ENCODE data around the gene SERINC5. TPM values are rescaled to one million over a fixed set of nuclear protein-coding genes. Genes with fewer than 3 reads are reported as not detected.
"Not testable (repeated sequence)": the region's sequence is repeated elsewhere in the genome, so short reads cannot be mapped to it uniquely, and the experiment has no call there.

The SERINC5 gene
- total RNA-seq, 2 experiments from 2014 or later = 85.7 to 88.8 TPM

GRCh38 chr5:80136798-80137197 is 119.0 kb downstream of the SERINC5 start:
- ChIA-PET POLR2A (interaction anchor here (0.9 kb wide), 1 partner anchor 119 kb away, joined by 6 read pairs; the partner anchor contains the start of gene SERINC5), CTCF (interaction anchor here (0.7 to 3.7 kb wide), 7 partner anchors 10 to 68 kb away, joined by 3 to 16 read pairs (median 3); no protein-coding TSS in a partner anchor)
- not testable (repeated sequence) for DNase-seq

DNA sequence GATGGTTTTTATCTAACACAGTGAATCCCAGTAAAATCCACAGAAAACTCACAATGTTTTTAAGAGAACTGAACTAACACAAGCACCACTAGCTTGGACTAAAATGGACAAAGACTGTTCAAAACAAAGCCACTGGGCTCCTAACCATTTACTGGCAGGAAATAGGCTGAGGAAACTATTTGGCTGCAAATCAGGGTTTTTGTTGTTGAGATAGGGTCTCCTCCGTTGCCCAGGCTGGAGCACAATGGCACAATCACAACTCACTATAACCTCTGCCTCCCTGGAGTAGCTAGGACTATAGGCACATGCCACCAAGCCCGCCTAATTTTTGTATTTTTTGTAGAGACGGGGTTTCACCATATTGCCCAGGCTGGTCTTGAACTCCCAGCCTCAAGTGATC is 121.0 kb downstream of the SERINC5 start:
- H3K36me3 Mint-ChIP-seq (ENCODE audit: low read depth) = peaks cover 81% of the 10 kb centered on the region
- peak overlapping the region; percentile 98 for H3K27ac Mint-ChIP-seq
- H3K27me3 Mint-ChIP-seq = no peaks in the 10 kb centered on the region
- POLR2A ChIA-PET = no interaction called here
- no peak for DNase-seq
- CTCF ChIA-PET = interaction anchor here (0.6 to 3.7 kb wide), 2 partner anchors 9 to 227 kb away, joined by 4 to 16 read pairs; no protein-coding TSS in a partner anchor
- H3K9me3 Mint-ChIP-seq = peaks cover 26% of the 10 kb centered on the region
- H3K4me3 Mint-ChIP-seq = peak overlapping the region; percentile 61
- peaks cover 81% of the 10 kb centered on the region for H3K4me1 Mint-ChIP-seq

More at GRCh38 chr5:80136798-80137197, 119.0 kb downstream of the SERINC5 start:
- Mint-ChIP-seq H3K9me3 (peaks cover 11% of the 10 kb centered on the region), H3K4me1 (peaks cover 93% of the 10 kb centered on the region), H3K36me3 (ENCODE audit: low read depth) (peaks cover 81% of the 10 kb centered on the region), H3K27ac (peak overlapping the region; percentile 98), H3K4me3 (peak overlapping the region; percentile 61)
- not testable (repeated sequence) for H3K27me3 Mint-ChIP-seq

DNA sequence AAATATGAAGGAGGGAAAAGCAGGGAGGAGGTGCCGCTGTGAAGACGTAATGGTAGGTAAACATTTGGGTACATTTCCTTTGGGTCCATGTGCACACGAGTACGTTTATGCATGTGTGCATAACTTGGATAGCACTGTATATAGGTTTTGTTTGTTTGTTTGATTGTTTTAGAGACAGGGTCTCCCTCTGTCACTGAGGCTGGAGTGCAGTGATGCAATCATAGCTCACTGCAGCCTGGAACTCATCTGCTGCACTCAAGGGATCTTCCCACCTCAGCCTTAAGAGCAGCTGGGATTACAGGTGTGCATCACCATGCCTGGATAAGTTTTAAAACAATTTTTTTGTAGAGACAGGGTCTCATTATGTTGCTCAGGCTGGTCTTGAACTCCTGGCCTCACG is 126.7 kb downstream of the SERINC5 start:
- Mint-ChIP-seq H3K27me3 (no peaks in the 10 kb centered on the region), H3K4me1 (peaks cover 54% of the 10 kb centered on the region), H3K36me3 (ENCODE audit: low read depth) (peaks cover 78% of the 10 kb centered on the region), H3K4me3 (no peak overlapping the region), H3K9me3 (peaks cover 20% of the 10 kb centered on the region), H3K27ac (no peak overlapping the region)
- DNase-seq = no peak
- POLR2A ChIA-PET = no interaction called here
- CTCF ChIA-PET = interaction anchor here (0.9 to 1.0 kb wide), 2 partner anchors 13 to 63 kb away, joined by 3 read pairs; no protein-coding TSS in a partner anchor

DNA sequence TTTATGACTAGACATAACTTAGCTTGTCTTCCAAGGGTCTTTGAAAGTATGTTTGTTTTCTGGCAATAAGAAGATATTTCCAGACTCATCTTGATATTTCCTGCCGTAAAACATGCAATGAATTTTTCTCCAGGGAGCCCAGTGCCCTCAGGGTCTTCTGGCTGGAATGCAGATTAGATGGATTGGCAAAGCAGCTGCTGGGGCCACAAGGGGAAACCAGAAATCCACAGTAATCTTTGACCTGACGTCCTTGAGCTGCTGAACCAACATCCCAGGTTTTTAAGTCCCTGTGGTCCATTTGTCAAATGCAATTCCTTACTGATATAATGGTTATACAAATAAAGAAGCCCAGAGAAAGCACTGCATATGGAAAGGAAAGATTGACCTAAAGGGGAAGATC is 127.7 kb downstream of the SERINC5 start:
- DNase-seq = no peak
- peaks cover 74% of the 10 kb centered on the region for H3K36me3 Mint-ChIP-seq (ENCODE audit: low read depth)
- POLR2A ChIA-PET = interaction anchor here (0.7 kb wide), 1 partner anchor 22 kb away, joined by 3 read pairs; no protein-coding TSS in a partner anchor
- peaks cover 17% of the 10 kb centered on the region for H3K9me3 Mint-ChIP-seq
- H3K4me3 Mint-ChIP-seq = no peak overlapping the region
- H3K27me3 Mint-ChIP-seq = no peaks in the 10 kb centered on the region
- peaks cover 50% of the 10 kb centered on the region for H3K4me1 Mint-ChIP-seq
- CTCF ChIA-PET = no interaction called here
- no peak overlapping the region for H3K27ac Mint-ChIP-seq

GRCh38 chr5:80127116-80127552 is 128.7 kb downstream of the SERINC5 start:
- Mint-ChIP-seq H3K9me3 (peaks cover 22% of the 10 kb centered on the region), H3K36me3 (ENCODE audit: low read depth) (peaks cover 68% of the 10 kb centered on the region), H3K4me3 (no peak overlapping the region), H3K27ac (no peak overlapping the region), H3K4me1 (peaks cover 46% of the 10 kb centered on the region), H3K27me3 (no peaks in the 10 kb centered on the region)
- ChIA-PET POLR2A (no interaction called here), CTCF (no interaction called here)
- DNase-seq = no peak

DNA sequence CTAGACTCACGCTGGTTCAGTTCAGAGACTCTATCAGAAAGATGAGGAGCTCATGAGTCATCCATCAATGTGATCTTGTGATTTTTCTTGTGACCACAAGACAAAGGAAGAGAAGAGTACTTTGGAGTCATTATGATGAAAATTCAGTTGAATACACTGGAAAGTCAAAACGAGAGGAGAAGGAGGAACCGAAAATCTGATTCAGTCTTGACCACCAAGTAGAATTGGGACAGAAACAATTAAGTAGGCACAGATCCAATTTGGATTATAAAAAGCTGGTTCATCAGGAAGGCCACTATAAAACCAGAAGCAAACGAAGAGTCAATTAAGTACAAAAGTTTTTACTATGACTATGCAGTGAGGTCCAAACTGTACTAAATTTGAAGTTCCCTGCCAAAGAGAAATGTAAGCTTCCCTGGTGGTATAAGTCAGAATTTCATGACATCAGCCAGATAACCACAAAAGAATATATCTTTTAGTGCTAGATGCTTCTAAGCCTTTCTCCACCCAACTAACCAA is 129.8 kb downstream of the SERINC5 start:
- ChIA-PET CTCF (interaction anchor here (0.6 to 2.5 kb wide), 16 partner anchors 9 to 362 kb away, joined by 3 to 16 read pairs (median 4); no protein-coding TSS in a partner anchor), POLR2A (no interaction called here)
- H3K27ac Mint-ChIP-seq = peak overlapping the region; percentile 28
- H3K4me1 Mint-ChIP-seq = peaks cover 38% of the 10 kb centered on the region
- no peaks in the 10 kb centered on the region for H3K27me3 Mint-ChIP-seq
- peak overlapping the region; percentile 3 for H3K4me3 Mint-ChIP-seq
- peaks cover 13% of the 10 kb centered on the region for H3K9me3 Mint-ChIP-seq
- H3K36me3 Mint-ChIP-seq (ENCODE audit: low read depth) = peaks cover 63% of the 10 kb centered on the region
- peak; percentile 33 for DNase-seq

- Mint-ChIP-seq H3K4me3 (peak overlapping the region; percentile 3), H3K27me3 (no peaks in the 10 kb centered on the region), H3K4me1 (peaks cover 36% of the 10 kb centered on the region), H3K36me3 (ENCODE audit: low read depth) (peaks cover 56% of the 10 kb centered on the region), H3K27ac (peak overlapping the region; percentile 28), H3K9me3 (peaks cover 6% of the 10 kb centered on the region)
- DNase-seq = no peak
- POLR2A ChIA-PET = no interaction called here
- CTCF ChIA-PET = interaction anchor here (0.6 to 2.5 kb wide), 19 partner anchors 10 to 362 kb away, joined by 3 to 16 read pairs (median 3); no protein-coding TSS in a partner anchor
These were observed 130.6 kb downstream of the SERINC5 start for GRCh38 chr5:80125022-80125961.

- Mint-ChIP-seq H3K4me3 (no peak overlapping the region), H3K27ac (peak overlapping the region; percentile 50), H3K27me3 (no peaks in the 10 kb centered on the region), H3K4me1 (peaks cover 36% of the 10 kb centered on the region), H3K36me3 (ENCODE audit: low read depth) (peaks cover 61% of the 10 kb centered on the region), H3K9me3 (peaks cover 6% of the 10 kb centered on the region)
- POLR2A ChIA-PET = interaction anchor here (1.1 kb wide), 1 partner anchor 132 kb away, joined by 3 read pairs; the partner anchor contains the start of gene SERINC5
- DNase-seq = no peak
- CTCF ChIA-PET = interaction anchor here (0.6 to 2.5 kb wide), 6 partner anchors 11 to 126 kb away, joined by 3 to 16 read pairs (median 3); no protein-coding TSS in a partner anchor
These were observed 131.5 kb downstream of the SERINC5 start for GRCh38 chr5:80124121-80124918.

GRCh38 chr5:80122579-80122978 is 133.3 kb downstream of the SERINC5 start:
- POLR2A ChIA-PET = no interaction called here
- H3K4me1 Mint-ChIP-seq = peaks cover 45% of the 10 kb centered on the region

GRCh38 chr5:80119372-80119771 is 136.5 kb downstream of the SERINC5 start:
- Mint-ChIP-seq H3K4me3 (no peak overlapping the region), H3K9me3 (peaks cover 24% of the 10 kb centered on the region), H3K27me3 (no peaks in the 10 kb centered on the region), H3K27ac (no peak overlapping the region), H3K4me1 (peaks cover 38% of the 10 kb centered on the region), H3K36me3 (ENCODE audit: low read depth) (peaks cover 69% of the 10 kb centered on the region)
- CTCF ChIA-PET = interaction anchor here (1.0 to 1.5 kb wide), 2 partner anchors 10 to 28 kb away, joined by 4 read pairs; no protein-coding TSS in a partner anchor
- POLR2A ChIA-PET = no interaction called here
- DNase-seq = no peak

More at GRCh38 chr5:80122579-80122978, 133.3 kb downstream of the SERINC5 start:
- Mint-ChIP-seq H3K27me3 (no peaks in the 10 kb centered on the region), H3K4me3 (no peak overlapping the region), H3K9me3 (peaks cover 14% of the 10 kb centered on the region), H3K36me3 (ENCODE audit: low read depth) (peaks cover 62% of the 10 kb centered on the region), H3K27ac (no peak overlapping the region)
- CTCF ChIA-PET = interaction anchor here (1.2 kb wide), 2 partner anchors 16 to 25 kb away, joined by 3 read pairs; no protein-coding TSS in a partner anchor
- no peak for DNase-seq

GRCh38 chr5:80117446-80117845 is 138.4 kb downstream of the SERINC5 start:
- Mint-ChIP-seq H3K4me3 (no peak overlapping the region), H3K27ac (peak overlapping the region; percentile 84), H3K9me3 (peaks cover 31% of the 10 kb centered on the region), H3K27me3 (no peaks in the 10 kb centered on the region), H3K36me3 (ENCODE audit: low read depth) (peaks cover 74% of the 10 kb centered on the region), H3K4me1 (peaks cover 31% of the 10 kb centered on the region)
- ChIA-PET POLR2A (interaction anchor here (0.6 kb wide), 1 partner anchor 160 kb away, joined by 3 read pairs; no protein-coding TSS in a partner anchor), CTCF (interaction anchor here (0.6 to 1.6 kb wide), 4 partner anchors 22 to 172 kb away, joined by 3 to 6 read pairs (median 4); no protein-coding TSS in a partner anchor)
- no peak for DNase-seq

- Mint-ChIP-seq H3K4me3 (no peak overlapping the region), H3K27ac (no peak overlapping the region), H3K9me3 (peaks cover 27% of the 10 kb centered on the region), H3K4me1 (peaks cover 30% of the 10 kb centered on the region), H3K27me3 (no peaks in the 10 kb centered on the region), H3K36me3 (ENCODE audit: low read depth) (peaks cover 72% of the 10 kb centered on the region)
- DNase-seq = no peak
- POLR2A ChIA-PET = no interaction called here
- CTCF ChIA-PET = interaction anchor here (0.6 to 1.5 kb wide), 4 partner anchors 13 to 173 kb away, joined by 3 to 6 read pairs (median 4); no protein-coding TSS in a partner anchor
These were observed 139.4 kb downstream of the SERINC5 start for GRCh38 chr5:80116465-80116864.
